GM18520 (cell line): ENCODE data around the gene BUB3.
"Not testable (repeated sequence)": the region's sequence is repeated elsewhere in the genome, so short reads cannot be mapped to it uniquely, and the experiment has no call there.

Experiments
- ATAC-seq: cut with Tn5 transposase; IDR thresholded peaks from one replicate; pipeline ENCODE4 v1.9.1; 2021; ENCODE audit not compliant: unreplicated experiment

The BUB3 gene

DNA sequence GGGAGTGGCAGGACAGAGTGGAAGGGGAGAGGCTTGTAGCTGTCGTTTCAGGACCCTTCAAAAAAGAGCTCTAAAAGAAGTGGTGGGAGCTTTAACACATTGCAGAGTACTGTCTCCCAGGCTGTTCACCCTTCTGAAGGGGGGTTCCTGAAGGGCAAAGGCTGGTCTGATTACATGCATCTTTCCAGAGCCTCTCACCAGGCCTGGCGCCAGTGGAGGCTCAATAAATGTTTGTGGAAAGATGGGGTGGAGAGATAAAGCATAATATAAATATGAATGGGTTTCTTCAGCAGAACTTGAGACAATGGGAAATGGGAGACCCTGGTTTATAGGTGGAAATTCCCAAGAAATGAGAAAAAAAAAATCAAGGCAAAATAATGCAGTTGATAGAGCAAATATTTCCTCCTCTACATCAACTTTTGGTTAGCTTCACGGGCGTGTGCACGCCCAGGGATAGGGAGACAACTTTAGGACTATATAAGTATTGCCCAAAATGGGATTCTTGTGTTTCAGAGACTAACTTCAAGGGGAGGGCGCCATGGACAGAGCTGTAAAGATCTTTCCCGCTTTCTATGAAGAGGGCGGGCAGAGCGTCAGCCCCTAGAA, 613 bp upstream of the BUB3 start:
- ATAC-seq: no peak

DNA sequence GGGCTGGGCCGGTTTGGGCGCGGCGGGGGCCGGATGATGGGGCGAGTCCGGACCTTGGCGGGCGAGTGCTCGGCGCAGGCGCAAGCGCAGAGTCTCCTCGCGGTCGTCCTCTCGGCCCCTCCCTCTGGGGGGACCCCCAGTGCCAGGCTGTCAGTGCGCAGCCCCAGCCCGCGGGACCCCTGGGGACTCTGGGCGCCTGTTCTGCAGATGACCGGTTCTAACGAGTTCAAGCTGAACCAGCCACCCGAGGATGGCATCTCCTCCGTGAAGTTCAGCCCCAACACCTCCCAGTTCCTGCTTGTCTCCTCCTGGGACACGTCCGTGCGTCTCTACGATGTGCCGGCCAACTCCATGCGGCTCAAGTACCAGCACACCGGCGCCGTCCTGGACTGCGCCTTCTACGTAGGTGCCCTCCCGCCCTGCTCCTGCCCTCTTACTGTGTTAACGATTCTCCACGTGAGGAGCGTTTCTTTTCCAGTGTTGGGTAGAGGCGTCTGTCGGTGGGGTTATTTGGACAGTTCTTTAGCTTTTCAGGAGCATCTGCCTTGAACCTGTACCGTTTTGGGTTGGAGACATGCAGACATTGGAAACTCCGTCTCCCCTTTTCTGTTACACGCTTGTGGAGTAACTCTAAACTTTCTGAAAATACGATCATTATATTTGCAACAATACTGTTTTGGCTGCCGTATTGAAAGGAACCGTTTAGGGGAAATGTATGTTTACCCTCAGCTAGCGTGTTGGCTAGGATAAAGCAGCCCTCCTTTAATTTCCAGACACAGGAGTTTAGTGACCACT, 706 bp downstream of the BUB3 start:
- peak; percentile 32 for ATAC-seq

DNA sequence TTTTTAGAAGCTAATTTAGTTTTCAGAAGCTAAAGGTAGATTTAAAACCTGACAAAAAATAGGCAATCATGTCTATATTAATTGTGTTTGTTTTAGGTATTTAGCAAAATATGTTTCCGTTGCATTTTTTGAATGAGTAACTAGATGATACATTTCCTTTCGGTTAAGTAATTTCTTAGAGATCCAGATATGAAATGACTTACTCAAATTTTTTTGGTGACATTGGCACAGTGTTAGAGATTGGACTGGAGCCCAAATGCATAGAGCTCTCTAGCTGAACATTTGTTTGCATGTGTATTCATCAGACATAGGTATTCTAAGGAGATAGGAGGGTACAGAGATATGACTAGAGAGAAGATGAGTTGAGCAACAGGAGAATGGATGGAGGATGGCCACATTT, 1.9 kb downstream of the BUB3 start:
- ATAC-seq: no peak

DNA sequence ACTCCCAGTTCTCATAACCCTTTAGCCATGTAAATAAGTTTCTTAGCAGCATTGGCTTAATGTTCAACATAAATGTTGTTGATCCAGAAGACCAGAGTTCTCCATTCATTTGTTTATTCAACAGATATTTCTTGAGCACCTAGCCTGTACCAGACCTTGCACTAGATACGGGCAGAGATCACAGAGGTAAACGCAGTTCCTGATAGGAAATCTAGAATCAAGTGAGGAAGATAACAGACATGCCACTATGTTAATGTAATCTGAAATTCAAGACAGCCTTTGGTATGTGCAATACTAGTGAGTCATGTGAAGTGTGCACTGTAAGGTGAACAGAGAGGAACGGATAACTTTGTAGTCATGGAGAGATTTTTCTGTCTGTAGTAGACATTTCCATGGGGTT, 3.0 kb downstream of the BUB3 start:
- ATAC-seq: no peak

DNA sequence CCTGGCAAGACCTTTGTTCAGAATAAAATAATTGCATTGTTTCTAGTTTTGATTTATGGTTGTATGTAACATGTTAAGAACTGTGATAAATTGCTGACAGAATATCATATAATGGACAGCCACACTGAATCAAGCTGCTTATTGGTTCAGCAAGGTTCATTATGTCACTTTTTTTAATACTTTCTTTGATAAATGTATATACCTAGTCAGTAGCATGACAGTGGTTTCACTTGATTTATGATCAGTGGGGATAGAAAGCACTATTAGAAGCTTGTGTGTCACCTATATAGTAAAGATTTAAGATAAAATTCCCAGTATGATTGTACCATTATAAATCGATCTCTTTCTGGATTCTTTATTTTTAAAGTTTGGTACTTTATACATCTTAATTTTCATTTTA, 4.5 kb downstream of the BUB3 start:
- ATAC-seq: no peak

DNA sequence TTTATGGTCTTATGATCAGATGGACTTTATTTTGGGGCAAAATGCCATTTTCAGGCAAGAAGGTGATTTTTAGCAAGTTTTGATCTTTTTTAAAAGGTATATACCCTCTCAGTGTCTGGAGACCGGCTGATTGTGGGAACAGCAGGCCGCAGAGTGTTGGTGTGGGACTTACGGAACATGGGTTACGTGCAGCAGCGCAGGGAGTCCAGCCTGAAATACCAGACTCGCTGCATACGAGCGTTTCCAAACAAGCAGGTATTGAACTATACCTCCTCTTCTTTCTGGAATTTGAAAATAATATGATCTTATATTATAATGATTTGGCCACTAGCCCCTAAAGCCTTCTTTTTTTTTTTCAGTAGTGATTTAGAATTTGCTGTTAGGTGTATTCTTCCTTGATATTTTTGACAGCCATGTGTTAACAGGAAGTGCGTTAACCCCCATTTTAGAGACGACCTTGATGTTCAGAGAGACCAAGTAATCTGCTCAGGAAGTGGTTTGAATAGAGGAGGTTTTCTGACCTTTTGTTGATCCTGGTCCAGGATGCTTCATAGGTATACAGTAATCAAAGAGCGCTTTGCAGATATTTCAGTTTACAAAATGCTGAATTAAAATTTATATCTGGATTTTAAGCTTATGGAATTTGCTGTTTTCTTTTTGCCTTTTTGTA, 6.2 kb downstream of the BUB3 start:
- ATAC-seq: no peak

DNA sequence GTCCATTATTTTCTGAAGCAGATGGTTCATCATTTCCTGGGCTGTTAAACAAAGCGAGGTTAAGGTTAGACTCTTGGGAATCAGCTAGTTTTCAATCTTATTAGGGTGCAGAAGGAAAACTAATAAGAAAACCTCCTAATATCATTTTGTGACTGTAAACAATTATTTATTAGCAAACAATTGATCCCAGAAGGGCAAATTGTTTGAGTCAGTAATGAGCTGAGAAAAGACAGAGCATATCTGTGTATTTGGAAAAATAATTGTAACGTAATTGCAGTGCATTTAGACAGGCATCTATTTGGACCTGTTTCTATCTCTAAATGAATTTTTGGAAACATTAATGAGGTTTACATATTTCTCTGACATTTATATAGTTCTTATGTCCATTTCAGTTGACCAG, 10.1 kb downstream of the BUB3 start:
- ATAC-seq: no peak

DNA sequence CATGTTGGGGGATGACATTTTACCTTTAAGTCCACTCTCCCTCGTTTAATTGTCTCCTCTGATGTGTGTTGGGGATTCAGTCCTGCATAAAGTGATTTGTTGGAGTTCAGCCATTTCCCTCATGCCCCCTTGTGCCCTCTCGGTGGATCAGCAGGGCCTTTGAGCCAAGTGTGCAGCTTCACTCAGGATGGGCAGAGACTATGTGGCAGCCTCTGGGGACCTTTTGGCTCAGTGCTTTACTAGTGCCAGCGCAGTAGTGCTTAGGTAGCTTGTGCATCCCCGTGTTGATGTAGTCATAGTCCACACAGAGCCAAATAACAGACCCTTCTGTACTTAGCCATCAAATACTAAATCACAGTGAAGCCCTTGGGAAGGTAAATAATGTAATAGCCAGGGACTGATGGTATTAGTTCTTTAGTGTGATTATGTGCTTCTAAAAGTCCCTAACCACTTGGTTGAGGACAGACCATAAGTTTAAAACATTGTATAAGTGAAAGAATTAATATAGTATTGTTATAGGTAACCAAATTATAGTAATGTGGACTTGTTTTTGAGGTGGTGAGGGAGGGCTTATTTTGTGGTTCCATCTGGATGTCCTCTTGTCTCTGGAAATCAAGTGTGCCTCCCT, 11.4 kb downstream of the BUB3 start:
- ATAC-seq: no peak

DNA sequence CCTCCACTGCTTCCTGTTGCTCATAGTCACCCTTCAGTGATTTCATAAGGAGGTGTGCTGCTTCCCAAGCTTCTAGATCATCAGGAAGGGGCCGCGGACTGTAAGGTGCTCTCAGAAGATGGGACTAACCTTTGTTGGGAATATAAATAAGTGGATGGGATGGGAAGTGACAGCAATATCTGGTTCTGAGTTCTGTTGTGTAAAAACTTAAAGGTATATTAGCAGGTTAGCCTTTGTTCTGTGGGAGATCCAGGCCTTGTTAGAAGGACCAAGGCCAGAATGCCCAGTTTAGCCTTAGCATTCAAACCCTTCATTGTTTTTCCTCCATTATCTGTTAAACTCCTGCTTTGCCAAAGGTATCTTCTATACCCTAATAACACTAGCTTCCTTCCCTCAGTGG, 12.4 kb downstream of the BUB3 start:
- no peak for ATAC-seq

DNA sequence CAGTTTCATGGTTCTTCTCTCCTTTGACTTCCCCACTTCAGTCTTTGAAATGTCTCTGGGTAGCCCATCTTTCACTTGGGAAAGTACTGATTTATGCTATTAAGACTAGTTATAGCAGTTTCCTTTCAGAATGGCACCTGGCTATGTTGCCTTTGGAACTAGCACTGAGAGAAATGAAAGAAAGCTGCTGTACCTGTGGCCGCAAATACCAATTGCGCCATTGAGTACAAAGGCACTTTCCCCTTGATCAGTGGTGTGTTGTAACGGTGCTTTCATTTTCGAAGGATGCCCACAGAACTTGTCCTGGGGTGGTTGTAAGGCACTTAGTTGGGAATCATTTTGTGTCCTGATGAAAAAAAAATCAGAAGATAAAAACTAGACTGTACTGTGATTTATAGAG, 16.8 kb downstream of the BUB3 start:
- no peak for ATAC-seq

DNA sequence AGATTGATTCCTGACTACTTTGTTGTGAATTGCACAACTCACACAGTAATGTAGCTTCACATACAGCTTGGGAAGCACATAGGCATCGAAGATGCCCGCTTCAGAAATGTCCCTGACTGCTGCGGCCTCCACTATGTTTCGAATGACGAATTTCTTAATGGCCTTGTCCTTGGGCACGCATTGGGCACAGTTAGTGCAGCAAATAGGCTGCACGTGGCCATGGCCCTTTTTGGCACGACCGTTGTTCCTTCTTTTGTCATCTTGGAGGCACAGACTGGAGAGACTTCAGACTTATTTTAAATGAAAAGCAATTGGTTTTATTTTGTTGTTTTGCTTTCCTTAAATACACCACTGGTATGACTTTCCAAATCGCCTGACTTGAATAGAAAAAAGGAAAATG, 17.4 kb downstream of the BUB3 start:
- ATAC-seq: not testable (repeated sequence)

DNA sequence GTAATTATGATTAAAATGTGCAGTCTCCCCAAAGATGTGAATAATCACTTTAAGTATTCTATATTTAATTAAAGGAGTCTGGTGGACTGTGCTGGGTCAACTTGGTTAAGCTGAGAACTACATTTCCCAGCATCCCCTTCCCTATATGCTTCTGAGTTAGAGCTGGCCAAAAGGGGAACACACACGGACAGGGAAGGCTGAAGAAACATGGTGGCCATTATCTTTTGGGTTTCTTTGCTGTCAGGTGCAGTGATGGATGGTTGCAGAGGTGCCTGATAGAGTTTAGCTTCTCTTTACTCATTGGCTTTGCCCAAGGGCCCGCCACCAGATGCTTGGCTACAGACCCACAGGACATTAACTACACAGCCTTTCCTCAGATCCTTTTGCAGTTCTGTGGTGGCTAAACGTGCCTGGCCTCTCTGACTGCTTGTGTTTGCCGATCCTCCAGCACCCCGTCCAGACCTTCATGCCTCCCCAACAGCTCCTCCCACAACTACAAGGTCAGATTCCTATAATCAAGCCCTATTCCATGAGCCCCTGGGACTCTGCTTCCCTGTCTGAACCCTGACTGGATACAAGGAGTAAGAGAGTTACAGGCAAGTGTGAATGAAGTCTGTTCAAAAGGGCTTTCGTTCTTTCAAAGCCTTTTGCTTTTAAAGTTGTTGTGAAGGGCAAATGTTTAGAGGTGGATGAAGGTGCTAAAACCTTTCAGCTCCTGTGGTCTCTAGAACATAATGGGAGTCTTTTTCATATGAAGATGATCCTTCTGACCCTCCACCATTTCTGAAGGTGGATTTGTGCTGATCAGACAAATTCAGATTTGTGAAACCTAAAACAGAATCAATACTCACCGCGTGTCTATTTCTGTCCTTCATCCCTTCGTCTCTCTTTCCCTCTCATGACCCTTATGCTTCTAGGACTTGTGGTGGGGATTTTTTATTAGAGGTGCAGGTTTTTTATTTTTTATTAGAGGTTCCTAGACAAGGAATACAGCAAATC, 21.5 kb downstream of the BUB3 start:
- ATAC-seq: no peak

DNA sequence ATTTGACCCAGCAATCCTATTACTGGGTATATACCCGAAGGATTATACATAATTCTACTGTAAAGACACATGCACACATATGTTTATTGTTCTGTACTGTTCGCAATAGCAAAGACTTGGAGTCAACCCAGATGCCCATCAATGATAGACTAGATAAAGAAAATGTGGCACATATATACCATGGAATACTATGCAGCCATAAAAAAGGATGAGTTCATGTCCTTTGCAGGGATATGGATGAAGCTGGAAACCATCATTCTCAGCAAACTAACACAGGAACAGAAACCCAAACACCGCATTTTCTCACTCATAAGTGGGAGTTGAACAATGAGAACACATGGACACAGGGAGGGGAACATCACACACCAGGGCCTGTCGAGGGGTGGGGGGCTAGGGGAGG, 24.2 kb downstream of the BUB3 start:
- ATAC-seq: not testable (repeated sequence)

DNA sequence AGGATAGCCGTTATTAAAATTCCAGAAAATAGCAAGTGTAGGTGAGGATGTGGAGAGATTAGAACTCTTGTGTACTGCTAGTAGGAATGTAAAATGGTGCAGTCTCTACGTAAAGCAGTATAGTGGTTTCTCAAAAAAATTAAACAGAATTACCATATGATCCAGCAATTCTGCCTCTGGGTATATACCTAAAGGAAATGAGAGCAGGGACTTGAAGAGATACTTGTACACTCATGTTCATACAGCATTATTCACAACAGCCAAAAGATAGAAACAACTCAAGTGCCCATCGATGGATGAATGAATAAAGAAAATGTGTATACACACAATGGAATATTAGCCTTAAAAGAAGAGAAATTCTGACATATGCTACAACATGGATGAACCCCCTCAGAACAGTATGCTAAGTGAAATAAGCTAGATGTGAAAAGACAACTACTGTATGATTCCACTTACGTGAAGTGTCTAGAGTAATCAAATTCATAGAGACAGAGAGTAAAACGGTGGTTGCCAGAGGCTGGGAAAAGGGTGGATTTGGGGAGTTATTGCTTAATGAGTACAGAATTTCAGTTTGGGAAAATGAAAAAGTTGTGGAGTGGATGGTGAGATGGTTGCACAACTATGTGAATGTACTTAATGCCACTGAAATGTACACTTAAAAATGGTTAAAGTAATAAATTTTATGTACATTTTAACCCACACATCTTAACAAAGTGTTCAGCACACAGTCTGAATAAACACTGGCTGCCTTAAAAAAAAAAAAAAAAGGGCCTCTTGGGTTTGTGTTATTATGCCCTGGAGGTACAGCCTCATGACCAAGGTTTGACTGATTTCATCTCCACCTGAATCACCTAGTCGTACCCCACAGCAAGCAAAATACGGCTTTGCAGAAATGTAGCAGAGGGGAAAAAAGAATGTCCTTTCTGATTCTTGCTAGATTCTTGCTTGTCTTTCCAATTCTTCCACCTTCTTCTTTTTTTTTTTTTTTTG, 26.2 kb downstream of the BUB3 start:
- no peak for ATAC-seq

DNA sequence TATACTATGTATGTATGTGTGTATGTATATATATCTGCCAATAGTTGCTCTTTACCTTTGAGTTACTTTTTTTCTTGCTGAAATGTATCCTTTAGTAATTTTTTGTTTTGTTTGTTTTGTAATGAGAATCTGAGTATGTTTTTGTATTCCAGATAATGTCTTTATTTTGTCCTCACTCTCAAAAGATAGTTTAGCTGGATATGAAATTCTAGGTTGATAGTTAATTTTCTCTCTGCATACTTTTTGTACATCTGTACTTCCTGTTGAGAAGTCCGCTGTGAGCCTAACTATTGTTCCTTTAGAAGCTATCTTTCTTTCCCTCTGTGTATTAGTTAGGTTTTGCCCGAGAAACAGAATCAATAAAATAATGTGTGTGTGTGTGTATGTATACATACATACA, 29.5 kb downstream of the BUB3 start:
- ATAC-seq: no peak

DNA sequence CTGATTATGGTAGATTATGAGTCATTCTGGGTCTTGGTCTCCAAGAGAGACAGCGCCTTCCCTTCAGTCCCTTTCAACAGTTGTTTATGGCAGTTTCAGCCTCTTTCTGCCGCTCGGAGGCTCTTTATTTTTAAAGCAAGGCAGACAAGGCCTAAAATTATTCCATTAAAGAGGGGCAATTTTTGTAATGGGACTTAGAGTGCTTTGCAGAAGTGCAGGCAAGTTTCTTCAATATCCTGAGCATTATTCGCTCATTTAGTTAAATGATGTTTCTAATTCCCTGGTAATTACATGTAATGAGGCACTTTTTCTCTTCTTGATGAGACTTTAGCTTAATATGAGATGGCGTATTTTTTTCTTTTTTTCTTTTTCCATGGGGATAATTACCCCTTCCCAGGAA, 33.6 kb downstream of the BUB3 start:
- ATAC-seq: no peak

DNA sequence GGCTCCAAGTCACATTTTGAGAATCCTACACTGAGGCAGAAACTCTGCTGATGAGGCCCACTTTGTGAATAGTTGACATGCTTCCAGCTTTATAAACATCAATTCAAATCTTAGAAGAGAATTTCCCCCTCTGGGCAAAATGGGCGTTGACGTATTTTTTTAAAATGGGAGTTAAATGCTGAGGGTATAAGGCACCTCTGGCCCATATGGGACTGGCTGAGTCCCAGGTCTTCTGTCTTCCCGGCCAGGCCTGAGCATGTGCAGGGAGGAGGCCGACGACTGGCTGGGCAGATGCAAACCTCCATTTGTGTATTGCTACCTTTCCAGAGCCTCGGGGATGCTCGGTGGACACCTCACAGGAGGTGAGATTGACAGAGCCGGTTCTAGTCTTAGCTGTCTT, 37.7 kb downstream of the BUB3 start:
- no peak for ATAC-seq

DNA sequence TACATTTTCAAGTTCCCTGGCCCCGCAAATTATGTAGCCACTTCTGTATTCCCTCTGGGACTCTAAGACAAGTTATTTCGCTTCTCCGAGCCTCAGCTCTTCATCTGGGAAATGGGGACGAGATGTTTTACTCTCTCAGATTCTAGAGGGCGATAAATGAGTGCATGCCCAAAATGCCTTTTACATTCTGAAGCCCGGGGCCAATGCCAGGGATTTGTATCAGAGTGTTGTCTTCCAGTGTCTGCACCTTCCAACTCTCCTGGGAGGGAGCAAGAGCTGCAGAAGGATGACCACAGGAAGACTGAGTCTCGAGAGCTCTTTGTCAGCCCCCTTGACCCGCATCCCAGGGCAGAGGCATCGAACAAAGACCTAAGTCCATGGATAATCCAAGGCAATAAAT, 39.9 kb downstream of the BUB3 start:
- no peak for ATAC-seq

DNA sequence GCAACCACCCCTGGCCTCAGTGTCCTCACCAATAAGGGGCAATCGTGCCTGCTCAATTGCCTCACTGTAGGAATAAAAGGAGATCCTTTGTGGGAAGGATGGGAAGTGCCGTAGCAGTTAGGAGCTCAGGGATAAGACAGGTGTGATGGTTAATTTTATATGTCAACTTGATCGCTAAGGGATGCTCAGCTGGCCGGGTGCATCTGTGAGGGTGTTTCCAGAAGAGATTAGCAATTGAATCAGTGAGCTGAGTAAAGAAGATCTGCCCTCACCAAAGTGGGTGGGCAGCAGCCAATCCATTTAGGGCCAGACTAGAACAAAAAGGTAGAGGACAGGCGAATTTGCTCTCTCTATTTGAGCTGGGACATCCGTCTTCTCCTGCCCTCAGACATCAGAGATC, 46.3 kb downstream of the BUB3 start:
- ATAC-seq: no peak

DNA sequence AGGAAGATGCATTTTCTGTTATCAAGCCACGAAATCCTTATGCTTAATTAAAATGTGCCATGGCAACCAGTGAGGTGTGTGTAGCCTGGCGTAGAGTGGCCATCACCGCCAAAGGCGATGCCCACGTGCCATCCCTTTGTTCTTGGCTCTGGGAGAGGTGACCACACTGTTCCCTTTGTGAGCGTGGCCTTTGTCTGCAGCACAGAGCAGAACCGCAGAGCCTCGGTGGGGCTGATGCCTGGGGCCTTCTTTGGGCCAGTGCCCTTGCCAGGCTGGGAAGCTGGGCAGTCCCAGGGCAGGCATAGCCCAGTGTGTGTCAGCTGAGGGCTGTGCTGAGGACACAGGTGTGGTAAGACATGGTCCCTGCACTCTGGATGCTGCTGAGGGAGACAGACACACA, 48.3 kb downstream of the BUB3 start:
- ATAC-seq: no peak
